Smooth muscle cell (in vitro differentiated cells): ENCODE data around the gene HRC. TPM values are rescaled to one million over a fixed set of nuclear protein-coding genes. Genes with fewer than 3 reads are reported as not detected.

Experiments used
- DNase-seq: peaks from one replicate; lab custom pipeline; 2025; ENCODE audit not compliant: unreplicated experiment; lab: John Stamatoyannopoulos, UW
- H2AFZ ChIP-seq: fragments of 200-600 bp; sonication (generic); 2 replicates; pipeline ENCODE4 v1.6.0; 2016; ENCODE audit warnings: antibody characterized with exemption, low read depth, mild to moderate bottlenecking
- H3F3A ChIP-seq: fragments of 200-600 bp; sonication (generic); 2 replicates; pipeline ENCODE4 v1.6.0; 2017; ENCODE audit warnings: antibody characterized with exemption, low read depth
- H3K27ac ChIP-seq: fragments of 200-600 bp; sonication (generic); 2 replicates; pipeline ENCODE4 v1.5.1; 2016; ENCODE audit warnings: low read depth, mild to moderate bottlenecking
- H3K27me3 ChIP-seq: fragments of 200-600 bp; sonication (generic); 2 replicates; pipeline ENCODE4 v1.6.1; 2016; ENCODE audit warnings: low read depth, mild to moderate bottlenecking
- H3K36me3 ChIP-seq: fragments of 200-600 bp; sonication (generic); 2 replicates; pipeline ENCODE4 v1.5.1; 2016; ENCODE audit warnings: low read depth
- H3K4me1 ChIP-seq: fragments of 200-600 bp; sonication (generic); 2 replicates; pipeline ENCODE4 v1.5.1; 2016; ENCODE audit warnings: low read depth
- H3K4me2 ChIP-seq: fragments of 200-600 bp; sonication (generic); 2 replicates; pipeline ENCODE4 v1.6.0; 2016; ENCODE audit warnings: mild to moderate bottlenecking
- H3K4me3 ChIP-seq: fragments of 200-600 bp; sonication (generic); 2 replicates; pipeline ENCODE4 v1.5.1; 2016; ENCODE audit warnings: mild to moderate bottlenecking
- H3K79me2 ChIP-seq: fragments of 200-600 bp; sonication (generic); 2 replicates; pipeline ENCODE4 v1.6.0; 2016; ENCODE audit warnings: low read depth, mild to moderate bottlenecking
- H3K9ac ChIP-seq: fragments of 200-600 bp; sonication (generic); 2 replicates; pipeline ENCODE4 v1.6.0; 2016; ENCODE audit warnings: low read depth
- H3K9me3 ChIP-seq: fragments of 200-600 bp; sonication (generic); replicated peaks from 2 replicates; pipeline ENCODE4 v1.5.1; 2016; ENCODE audit warnings: low read depth
- H4K20me1 ChIP-seq: fragments of 200-600 bp; sonication (generic); 2 replicates; pipeline ENCODE4 v1.6.0; 2016; ENCODE audit warnings: low read depth
- whole genome bisulfite sequencing: methylation state at CpG from one replicate; pipeline ENCODE4 v1.1.7; 2016; ENCODE audit warnings: low lambda C conversion rate; 5-methylcytosine and 5-hydroxymethylcytosine counted together
- polyA plus RNA-seq: library from polyadenylated mRNA; unstranded; fragments of >200 nt; fragmentation: Nextera tagmentation; extraction: Ambion mirVana; gene quantifications from 2 replicates; pipeline ENCODE4 v1.2.1, GENCODE V29; 2016
- total RNA-seq: library from RNA; depleted of rRNA; stranded (reverse); fragments of >200 nt; gene quantifications from 2 replicates; pipeline ENCODE4 v1.2.3, GENCODE V29; 2014
- TF ChIP-seq, protein P1 (sequence below): fragments of 200-600 bp; sonication (generic); IDR thresholded peaks from 2 replicates; pipeline ENCODE4 v1.5.1; 2017; ENCODE audit warnings: borderline replicate concordance, mild to moderate bottlenecking, antibody characterized with exemption; ENCODE audit not compliant: insufficient read depth, poor library complexity, severe bottlenecking

HRC gene
- total and polyA plus RNA-seq, 2 experiments from 2014 or later: 0.06 to 1.1 TPM

GRCh38 chr19:49135686-49136085 lies 19.5 kb downstream of the HRC start:
- H3K27ac ChIP-seq: no peak overlapping the region
- TF ChIP-seq, protein P1, sequence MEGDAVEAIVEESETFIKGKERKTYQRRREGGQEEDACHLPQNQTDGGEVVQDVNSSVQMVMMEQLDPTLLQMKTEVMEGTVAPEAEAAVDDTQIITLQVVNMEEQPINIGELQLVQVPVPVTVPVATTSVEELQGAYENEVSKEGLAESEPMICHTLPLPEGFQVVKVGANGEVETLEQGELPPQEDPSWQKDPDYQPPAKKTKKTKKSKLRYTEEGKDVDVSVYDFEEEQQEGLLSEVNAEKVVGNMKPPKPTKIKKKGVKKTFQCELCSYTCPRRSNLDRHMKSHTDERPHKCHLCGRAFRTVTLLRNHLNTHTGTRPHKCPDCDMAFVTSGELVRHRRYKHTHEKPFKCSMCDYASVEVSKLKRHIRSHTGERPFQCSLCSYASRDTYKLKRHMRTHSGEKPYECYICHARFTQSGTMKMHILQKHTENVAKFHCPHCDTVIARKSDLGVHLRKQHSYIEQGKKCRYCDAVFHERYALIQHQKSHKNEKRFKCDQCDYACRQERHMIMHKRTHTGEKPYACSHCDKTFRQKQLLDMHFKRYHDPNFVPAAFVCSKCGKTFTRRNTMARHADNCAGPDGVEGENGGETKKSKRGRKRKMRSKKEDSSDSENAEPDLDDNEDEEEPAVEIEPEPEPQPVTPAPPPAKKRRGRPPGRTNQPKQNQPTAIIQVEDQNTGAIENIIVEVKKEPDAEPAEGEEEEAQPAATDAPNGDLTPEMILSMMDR: no peak
- WGBS: 97% methylated on average over 5 of the region's 5 CpGs

GRCh38 chr19:49133621-49134454 lies 21.4 kb downstream of the HRC start:
- Histone ChIP-seq H3K36me3 (no peaks in the 10 kb centered on the region), H3K9ac (no peak overlapping the region), H4K20me1 (no peaks in the 10 kb centered on the region), H3K4me1 (no peaks in the 10 kb centered on the region), H3K4me3 (no peak overlapping the region), H3F3A (no peaks in the 10 kb centered on the region), H2AFZ (no peak overlapping the region), H3K4me2 (no peak overlapping the region), H3K27me3 (no peaks in the 10 kb centered on the region), H3K79me2 (no peaks in the 10 kb centered on the region), H3K9me3 (no peaks in the 10 kb centered on the region), H3K27ac (no peak overlapping the region)
- WGBS: 91% methylated on average over 32 of the region's 42 CpGs
- TF ChIP-seq, protein P1: no peak
- DNase-seq: no peak

More at GRCh38 chr19:49135686-49136085, 19.5 kb downstream of the HRC start:
- no peak overlapping the region for H2AFZ ChIP-seq
- no peaks in the 10 kb centered on the region for H3K9me3 ChIP-seq
- H3K36me3 ChIP-seq: no peaks in the 10 kb centered on the region
- H3K4me2 ChIP-seq: no peak overlapping the region
- DNase-seq: no peak
- no peaks in the 10 kb centered on the region for H3K4me1 ChIP-seq
- no peak overlapping the region for H3K9ac ChIP-seq
- no peaks in the 10 kb centered on the region for H3F3A ChIP-seq
- H3K27me3 ChIP-seq: no peaks in the 10 kb centered on the region
- H3K79me2 ChIP-seq: no peaks in the 10 kb centered on the region
- H3K4me3 ChIP-seq: no peak overlapping the region
- no peaks in the 10 kb centered on the region for H4K20me1 ChIP-seq

DNA sequence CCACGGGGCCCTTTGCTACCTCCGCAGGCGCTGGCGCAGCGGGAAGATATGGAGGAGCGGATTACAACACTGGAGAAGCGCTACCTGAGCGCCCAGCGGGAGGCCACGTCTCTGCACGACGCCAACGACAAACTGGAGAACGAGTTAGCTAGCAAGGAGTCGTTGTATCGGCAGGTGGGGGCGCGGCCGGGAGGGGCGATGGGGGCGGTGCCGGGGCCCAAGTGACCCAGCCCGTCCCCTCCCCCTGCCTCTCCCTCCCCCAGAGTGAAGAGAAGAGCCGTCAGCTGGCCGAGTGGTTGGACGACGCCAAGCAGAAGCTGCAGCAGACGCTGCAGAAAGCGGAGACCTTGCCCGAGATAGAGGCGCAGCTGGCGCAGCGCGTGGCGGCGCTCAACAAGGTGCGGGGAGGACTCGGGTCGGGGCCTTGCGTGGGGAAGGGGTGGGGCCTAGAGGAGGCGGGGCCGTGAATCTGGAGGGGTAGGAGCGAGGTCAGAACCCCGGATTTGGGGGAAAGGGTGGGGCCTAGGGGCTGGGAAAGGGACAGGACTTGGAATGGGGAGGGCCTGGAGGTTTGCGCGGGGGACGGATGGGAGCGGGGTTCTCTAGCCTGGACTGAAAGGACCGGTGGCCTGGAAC lies 22.1 kb downstream of the HRC start:
- Histone ChIP-seq H3K27me3 (no peaks in the 10 kb centered on the region), H3F3A (no peaks in the 10 kb centered on the region), H2AFZ (no peak overlapping the region), H3K27ac (no peak overlapping the region), H3K36me3 (no peaks in the 10 kb centered on the region), H3K4me1 (no peaks in the 10 kb centered on the region), H3K9me3 (no peaks in the 10 kb centered on the region), H3K4me2 (peak overlapping the region; percentile 36), H3K79me2 (no peaks in the 10 kb centered on the region), H4K20me1 (no peaks in the 10 kb centered on the region), H3K9ac (no peak overlapping the region), H3K4me3 (no peak overlapping the region)
- 55% methylated on average over 15 of the region's 49 CpGs for WGBS
- no peak for DNase-seq
- TF ChIP-seq, protein P1: no peak
